IMR-90 (cell line): Measurements from ENCODE around the gene ZDHHC14. TPM values are rescaled to one million over a fixed set of nuclear protein-coding genes. Genes with fewer than 3 reads are reported as not detected.

Experiments
- ATAC-seq: fragments of 200-7000 bp; cut with Tn5 transposase; 2 replicates; pipeline ENCODE4 v1.9.1; 2020; ENCODE audit warnings: low read depth, mild to moderate bottlenecking, moderate library complexity
- BruUV-seq: library from RNA; stranded (reverse); fragments of 400-500 nt; replicated peaks from 2 replicates; lab custom pipeline; 2021; lab: Mats Ljungman, UMichigan
- CTCF ChIA-PET: fragments of 300-600 bp; formaldehyde crosslinking; extraction: SDS; loops from one replicate; lab custom pipeline; 2021; ENCODE audit warnings: antibody characterized with exemption; lab: Yijun Ruan, JAX
- POLR2A ChIA-PET: fragments of 300-600 bp; sonication (Branson Sonifier 250); formaldehyde crosslinking; loops from one replicate; lab custom pipeline; 2022; ENCODE audit warnings: antibody characterized with exemption; ENCODE audit not compliant: unreplicated experiment; lab: Charles Lee
- DNase-seq: peaks from one replicate; pipeline ENCODE4 v3.0.0; 2013
- H2AFZ ChIP-seq: replicated peaks from 2 replicates; pipeline ENCODE3; 2013; ENCODE audit warnings: low read length, mild to moderate bottlenecking; ENCODE audit not compliant: poor library complexity
- H2AK5ac ChIP-seq: 2 replicates; pipeline ENCODE4 v1.6.1; 2013; ENCODE audit warnings: low read depth, low read length, inconsistent platforms
- H2AK9ac ChIP-seq: replicated peaks from 2 replicates; pipeline ENCODE3; 2013; ENCODE audit warnings: mild to moderate bottlenecking, low read depth, low read length, moderate library complexity; ENCODE audit not compliant: poor library complexity
- H2BK120ac ChIP-seq: 2 replicates; pipeline ENCODE4 v1.6.1; 2013; ENCODE audit warnings: low read depth, low read length, inconsistent platforms
- H2BK15ac ChIP-seq: 3 replicates; pipeline ENCODE4 v1.6.1; 2013; ENCODE audit warnings: low read depth, low read length, inconsistent platforms
- H2BK20ac ChIP-seq: 2 replicates; pipeline ENCODE4 v1.6.1; 2013; ENCODE audit warnings: low read depth, mild to moderate bottlenecking, inconsistent platforms, low read length, moderate library complexity
- H2BK5ac ChIP-seq: 2 replicates; pipeline ENCODE4 v1.6.1; 2013; ENCODE audit warnings: mild to moderate bottlenecking, low read depth, low read length, inconsistent platforms; ENCODE audit not compliant: poor library complexity, severe bottlenecking
- H3K14ac ChIP-seq: replicated peaks from 2 replicates; pipeline ENCODE4 v1.6.1; 2013; ENCODE audit warnings: low read depth, low read length, inconsistent platforms
- H3K18ac ChIP-seq: 2 replicates; pipeline ENCODE4 v1.6.1; 2013; ENCODE audit warnings: low read depth, low read length, control low read depth
- H3K23ac ChIP-seq: 2 replicates; pipeline ENCODE4 v1.6.1; 2013; ENCODE audit warnings: low read depth, low read length, inconsistent platforms
- H3K27ac ChIP-seq: 2 replicates; pipeline ENCODE4 v1.5.1; 2013; ENCODE audit warnings: mild to moderate bottlenecking, control low read depth, low read length; ENCODE audit not compliant: insufficient read depth
- H3K27me3 ChIP-seq: 2 replicates; pipeline ENCODE4 v1.6.1; 2013; ENCODE audit warnings: low read length; ENCODE audit not compliant: control insufficient read depth, insufficient read depth
- H3K36me3 ChIP-seq: 2 replicates; pipeline ENCODE4 v1.6.1; 2013; ENCODE audit warnings: low read length, mixed read lengths; ENCODE audit not compliant: control insufficient read depth, insufficient read depth
- H3K4ac ChIP-seq: 2 replicates; pipeline ENCODE4 v1.6.1; 2013; ENCODE audit warnings: low read depth, low read length, inconsistent platforms
- H3K4me1 ChIP-seq: 2 replicates; pipeline ENCODE4 v1.6.1; 2013; ENCODE audit warnings: low read length, mixed read lengths; ENCODE audit not compliant: control insufficient read depth, insufficient read depth
- H3K4me2 ChIP-seq: 2 replicates; pipeline ENCODE4 v1.6.1; 2013; ENCODE audit warnings: low read depth, mild to moderate bottlenecking, control low read depth, low read length, moderate library complexity
- H3K4me3 ChIP-seq: 2 replicates; pipeline ENCODE4 v1.5.1; 2013; ENCODE audit warnings: low read depth, mild to moderate bottlenecking, control low read depth, low read length, moderate library complexity; ENCODE audit not compliant: insufficient read depth
- H3K56ac ChIP-seq: 2 replicates; pipeline ENCODE4 v1.6.1; 2013; ENCODE audit warnings: low read length, inconsistent platforms; ENCODE audit not compliant: insufficient read depth; ENCODE audit errors: extremely low read depth
- H3K79me1 ChIP-seq, 2 experiments: 2 replicates each; pipeline ENCODE4 v1.6.1; 2013; ENCODE audit warnings: low read length in 2 of 2, inconsistent platforms in 1 of 2, low read depth in 1 of 2
- H3K9ac ChIP-seq: 2 replicates; pipeline ENCODE4 v1.6.1; 2013; ENCODE audit warnings: low read depth, low read length, control low read depth
- H3K9me1 ChIP-seq: 2 replicates; pipeline ENCODE4 v1.6.1; 2013; ENCODE audit warnings: low read length, inconsistent platforms; ENCODE audit not compliant: insufficient read depth
- H3K9me3 ChIP-seq: 2 replicates; pipeline ENCODE4 v1.6.1; 2013; ENCODE audit warnings: low read length; ENCODE audit not compliant: control insufficient read depth, insufficient read depth
- H4K20me1 ChIP-seq: 2 replicates; pipeline ENCODE4 v1.6.1; 2013; ENCODE audit warnings: low read length, inconsistent platforms; ENCODE audit not compliant: insufficient read depth
- H4K5ac ChIP-seq: 2 replicates; pipeline ENCODE4 v1.6.1; 2013; ENCODE audit warnings: mild to moderate bottlenecking, low read depth, low read length, control low read depth
- H4K8ac ChIP-seq, 2 experiments: 2 replicates each; pipeline ENCODE4 v1.6.1; 2013; ENCODE audit warnings: low read depth in 2 of 2, low read length in 2 of 2, control low read depth in 1 of 2, inconsistent platforms in 1 of 2
- H4K91ac ChIP-seq: 2 replicates; pipeline ENCODE4 v1.6.1; 2013; ENCODE audit warnings: low read depth, low read length, inconsistent platforms; ENCODE audit not compliant: insufficient read depth
- CHD1 ChIP-seq: IDR thresholded peaks from 2 replicates; pipeline ENCODE4 v1.6.1; 2012; ENCODE audit warnings: low read depth, low read length, improper control_type of control experiment
- MAFK ChIP-seq: IDR thresholded peaks from 2 replicates; pipeline ENCODE4 v1.6.1; 2012; ENCODE audit warnings: low read depth, low read length, improper control_type of control experiment
- WGBS, 2 experiments: methylation state at CpG; one replicate each; pipeline versions ENCODE4 v1.1.5 to v1.1.7; 2013; ENCODE audit warnings: missing lambda C conversion rate in 2 of 2; ENCODE audit not compliant: insufficient read length in 1 of 2; ENCODE audit errors: extremely low coverage in 2 of 2; 5-methylcytosine and 5-hydroxymethylcytosine counted together
- dilution Hi-C: fragments of 300-500 bp; cut with HindIII; formaldehyde crosslinking; loops from one replicate; pipeline ENCODE4 v1.14.3; 2018; ENCODE audit warnings: low sequenced_read_pairs; ENCODE audit not compliant: unreplicated experiment
- in situ Hi-C: fragments of 300-500 bp; cut with MboI; formaldehyde crosslinking; loops from 3 replicates; pipeline ENCODE4 v1.14.3; 2019; ENCODE audit warnings: low sequenced_read_pairs, inconsistent platforms, mixed read lengths
- intact Hi-C: fragments of 100-400 bp; cut with micrococcal nuclease; formaldehyde crosslinking; loops from 2 replicates; pipeline ENCODE4 v1.10.0; 2022
- polyA plus RNA-seq, 3 experiments: library from polyadenylated mRNA; depleted of rRNA; stranded (reverse); fragments of >200 nt; gene quantifications; 2 replicates each; pipeline ENCODE4 v1.2.3, GENCODE V29; 2012; ENCODE audit warnings: low replicate concordance in 1 of 3
- total RNA-seq: library from RNA; depleted of rRNA; stranded (reverse); fragments of >200 nt; gene quantifications from 2 replicates; pipeline ENCODE4 v1.2.3, GENCODE V29; 2012

Gene ZDHHC14
- total and polyA plus RNA-seq, 2 of the 4 experiments (the other 2 are of a cell fraction), result 0.90 to 2.0 TPM

- Histone ChIP-seq H2BK5ac (no peak overlapping the region), H3K14ac (no peak overlapping the region), H3K56ac (no peak overlapping the region), H4K20me1 (no peaks in the 10 kb centered on the region), H3K23ac (no peak overlapping the region; the same call in 1 of the 2 replicates), H3K4ac (no peak overlapping the region), H3K9me3 (no peaks in the 10 kb centered on the region), H4K8ac (no peak overlapping the region), H3K9me1 (peaks cover 7% of the 10 kb centered on the region; the same call in 1 of the 2 replicates), H2BK15ac (no peak overlapping the region), H3K27ac (no peak overlapping the region), H3K36me3 (no peaks in the 10 kb centered on the region), H3K4me3 (no peak overlapping the region), H2BK20ac (no peak overlapping the region), H3K4me1 (peaks cover 11% of the 10 kb centered on the region), H3K9ac (no peak overlapping the region), H4K5ac (no peak overlapping the region), H3K27me3 (peaks cover 1% of the 10 kb centered on the region; the same call in 1 of the 2 replicates), H2BK120ac (no peak overlapping the region), H3K4me2 (no peak overlapping the region), H3K18ac (no peak overlapping the region), H2AK5ac (no peak overlapping the region), H4K91ac (no peak overlapping the region), H3K79me1 (no peaks in the 10 kb centered on the region), H2AFZ (no peak overlapping the region), H2AK9ac (no peak overlapping the region)
- POLR2A ChIA-PET, result no interaction called here
- dilution Hi-C loops (no loop called here), intact Hi-C loops (no loop called here), in situ Hi-C loops (no loop called here)
- TF ChIP-seq CHD1 (no peak), MAFK (no peak)
- ATAC-seq (no peak), DNase-seq (no peak)
- no TSS peak for BruUV-seq
- WGBS, 2 experiments, result 10% methylated on average over 2 of the region's 9 CpGs; no CpG with 5 or more reads in 1 of the 2 experiments
- CTCF ChIA-PET, result interaction anchor here (0.6 kb wide), 1 partner anchor 95 kb away, joined by 3 read pairs; no protein-coding TSS in a partner anchor
These were observed 152.3 kb downstream of the ZDHHC14 start for GRCh38 chr6:157533048-157533871.
